Caki2 (cell line): Measurements from ENCODE around the gene ANKRD12. TPM values are rescaled to one million over a fixed set of nuclear protein-coding genes. Genes with fewer than 3 reads are reported as not detected.

Experiments used
- DNase-seq: peaks from one replicate; pipeline ENCODE4 v3.0.0-alpha.2; 2015; ENCODE audit warnings: low read depth
- in situ Hi-C: cut with HindIII; loops from 2 replicates; pipeline ENCODE4 v1.10.0; 2016; ENCODE audit warnings: low sequenced_read_pairs, low pct_unique_long_range_greater_than_20kb, mixed read lengths
- total RNA-seq: library from RNA; depleted of rRNA; stranded (reverse); fragments of >200 nt; shearing (Covaris generic); gene quantifications from 2 replicates; pipeline ENCODE4 v1.2.3, GENCODE V29; 2014; ENCODE audit warnings: low replicate concordance

Gene ANKRD12
- total RNA-seq, 1 experiment from 2014 or later, result 9.1 TPM

GRCh38 chr18:9209279-9209678 is 72.7 kb downstream of the ANKRD12 start:
- in situ Hi-C loops, result no loop called here
- DNase-seq, result no peak

- no peak for DNase-seq
- in situ Hi-C loops, result no loop called here
Observed at GRCh38 chr18:9210966-9211365, 74.4 kb downstream of the ANKRD12 start.

GRCh38 chr18:9211955-9212354 is 75.4 kb downstream of the ANKRD12 start:
- in situ Hi-C loops, result no loop called here
- no peak for DNase-seq

- no peak for DNase-seq
- in situ Hi-C loops, result no loop called here
Observed at GRCh38 chr18:9215221-9215933, 78.8 kb downstream of the ANKRD12 start.

- in situ Hi-C loops, result no loop called here
- no peak for DNase-seq
Observed at GRCh38 chr18:9216459-9216858, 79.9 kb downstream of the ANKRD12 start.

- in situ Hi-C loops, result no loop called here
Observed at GRCh38 chr18:9217743-9218451, 81.3 kb downstream of the ANKRD12 start.

GRCh38 chr18:9221040-9221439 is 84.5 kb downstream of the ANKRD12 start:
- peak; percentile 44 for DNase-seq
- in situ Hi-C loops, result no loop called here

More at GRCh38 chr18:9217743-9218451, 81.3 kb downstream of the ANKRD12 start:
- DNase-seq, result no peak

GRCh38 chr18:9221661-9222060 is 85.1 kb downstream of the ANKRD12 start:
- DNase-seq, result no peak
- in situ Hi-C loops, result no loop called here

GRCh38 chr18:9223356-9223755 is 86.8 kb downstream of the ANKRD12 start:
- DNase-seq, result no peak
- in situ Hi-C loops, result no loop called here

GRCh38 chr18:9226463-9226862 is 89.9 kb downstream of the ANKRD12 start:
- in situ Hi-C loops, result no loop called here

GRCh38 chr18:9231852-9232486 is 95.4 kb downstream of the ANKRD12 start:
- no peak for DNase-seq
- in situ Hi-C loops, result no loop called here

More at GRCh38 chr18:9226463-9226862, 89.9 kb downstream of the ANKRD12 start:
- no peak for DNase-seq

GRCh38 chr18:9232977-9233376 is 96.4 kb downstream of the ANKRD12 start:
- DNase-seq, result no peak
- in situ Hi-C loops, result no loop called here

- in situ Hi-C loops, result no loop called here
- no peak for DNase-seq
Observed at GRCh38 chr18:9233771-9234440, 97.3 kb downstream of the ANKRD12 start.

- DNase-seq, result no peak
- in situ Hi-C loops, result no loop called here
Observed at GRCh38 chr18:9234528-9234927, 97.9 kb downstream of the ANKRD12 start.

GRCh38 chr18:9237981-9238380 is 101.4 kb downstream of the ANKRD12 start:
- in situ Hi-C loops, result no loop called here
- DNase-seq, result no peak

GRCh38 chr18:9239720-9240119 is 103.1 kb downstream of the ANKRD12 start:
- in situ Hi-C loops, result no loop called here
- DNase-seq, result no peak

GRCh38 chr18:9240270-9240669 is 103.7 kb downstream of the ANKRD12 start:
- in situ Hi-C loops, result no loop called here
- no peak for DNase-seq

- no peak for DNase-seq
- in situ Hi-C loops, result no loop called here
Observed at GRCh38 chr18:9243029-9243428, 106.4 kb downstream of the ANKRD12 start.

GRCh38 chr18:9244376-9244775 is 107.8 kb downstream of the ANKRD12 start:
- in situ Hi-C loops, result no loop called here
- no peak for DNase-seq
